ENCODE measurements around the gene GRK7. TPM values are rescaled to one million over a fixed set of nuclear protein-coding genes. Genes with fewer than 3 reads are reported as not detected.

Gene GRK7
- total and polyA plus RNA-seq, 2 donors (not counting 3 experiments of a cell fraction or from before 2014, with no cell fraction given): not detected

DNA sequence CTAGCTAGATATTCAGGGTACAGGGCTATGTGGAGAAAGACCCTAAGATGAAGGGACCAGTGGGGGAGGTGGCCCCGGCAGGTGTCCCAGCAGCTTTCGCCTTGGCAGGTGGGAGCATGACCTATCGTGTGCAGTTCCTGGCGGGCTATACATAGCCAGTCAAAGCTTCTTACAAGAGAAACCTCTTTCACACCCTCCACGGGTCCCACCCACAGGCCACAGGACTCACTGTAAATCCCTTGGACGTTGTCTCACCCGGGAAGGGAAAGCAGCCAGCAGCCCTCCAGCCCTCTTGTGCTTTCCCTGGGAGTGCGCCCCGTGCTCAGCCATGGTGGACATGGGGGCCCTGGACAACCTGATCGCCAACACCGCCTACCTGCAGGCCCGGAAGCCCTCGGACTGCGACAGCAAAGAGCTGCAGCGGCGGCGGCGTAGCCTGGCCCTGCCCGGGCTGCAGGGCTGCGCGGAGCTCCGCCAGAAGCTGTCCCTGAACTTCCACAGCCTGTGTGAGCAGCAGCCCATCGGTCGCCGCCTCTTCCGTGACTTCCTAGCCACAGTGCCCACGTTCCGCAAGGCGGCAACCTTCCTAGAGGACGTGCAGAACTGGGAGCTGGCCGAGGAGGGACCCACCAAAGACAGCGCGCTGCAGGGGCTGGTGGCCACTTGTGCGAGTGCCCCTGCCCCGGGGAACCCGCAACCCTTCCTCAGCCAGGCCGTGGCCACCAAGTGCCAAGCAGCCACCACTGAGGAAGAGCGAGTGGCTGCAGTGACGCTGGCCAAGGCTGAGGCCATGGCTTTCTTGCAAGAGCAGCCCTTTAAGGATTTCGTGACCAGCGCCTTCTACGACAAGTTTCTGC is 15.0 kb downstream of the GRK7 start:
- no peaks in the 10 kb centered on the region for H3K79me2 ChIP-seq (ENCODE audit: control insufficient read depth, insufficient read depth, low read length)
- no peak overlapping the region for H3K27ac ChIP-seq (ENCODE audit: insufficient read depth, low read depth, low read length)
- H3K4me2 ChIP-seq (ENCODE audit: insufficient read depth, low read length): no peak overlapping the region
- no peaks in the 10 kb centered on the region for H3K9me1 ChIP-seq (replicated peaks; ENCODE audit: control insufficient read depth, extremely low read depth, insufficient read depth, low read length)
- H4K20me1 ChIP-seq (replicated peaks; ENCODE audit: control insufficient read depth, extremely low read depth, insufficient read depth, low read length): no peaks in the 10 kb centered on the region
- dilution Hi-C loops (cut with MboI; ENCODE audit: extremely low pct_ligation_motif_present, low sequenced_read_pairs): no loop called here
- no peak for DNase-seq (ENCODE audit: low read depth, low spot score)
- CTCF ChIA-PET: interaction anchor here (1.1 to 1.2 kb wide), 2 partner anchors 15 to 135 kb away, joined by 3 to 4 read pairs; no protein-coding TSS in a partner anchor
- intact Hi-C loops (cut with micrococcal nuclease): no loop called here
- no peaks in the 10 kb centered on the region for H3K9me3 ChIP-seq (replicated peaks; ENCODE audit: control insufficient read depth, insufficient read depth, low read length)
- peaks cover 0 to under 1% of the 10 kb centered on the region in 2 experiments for H3K27me3 ChIP-seq (ENCODE audit: control insufficient read depth in 2 of 2, insufficient read depth in 2 of 2, low read length in 2 of 2)
- TF ChIP-seq MYC (IDR thresholded peaks at IDR 0.05; ENCODE audit: low read depth, low read length): no peak
- TF ChIP-seq, protein P1, sequence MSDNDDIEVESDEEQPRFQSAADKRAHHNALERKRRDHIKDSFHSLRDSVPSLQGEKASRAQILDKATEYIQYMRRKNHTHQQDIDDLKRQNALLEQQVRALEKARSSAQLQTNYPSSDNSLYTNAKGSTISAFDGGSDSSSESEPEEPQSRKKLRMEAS (IDR thresholded peaks at IDR 0.05; ENCODE audit: insufficient read depth, insufficient read length): no peak
- no peak for TF ChIP-seq GATA2 (IDR thresholded peaks at IDR 0.05; ENCODE audit: insufficient read depth, insufficient read length, low read depth, low read length)
- no peak for TF ChIP-seq POLR2A (IDR thresholded peaks at IDR 0.05; ENCODE audit: low read depth, low read length)
- no peak for TF ChIP-seq POLR2AphosphoS5 (IDR thresholded peaks at IDR 0.05; ENCODE audit: insufficient read depth, low read depth, low read length)
- no peak for TF ChIP-seq JUN (IDR thresholded peaks at IDR 0.05; ENCODE audit: borderline replicate concordance, insufficient read depth, insufficient read length, low read depth)
- TF ChIP-seq EZH2 (IDR thresholded peaks at IDR 0.05; ENCODE audit: borderline replicate concordance, low read depth, low read length, severe bottlenecking): no peak
- no peak for TF ChIP-seq FOS (IDR thresholded peaks at IDR 0.05; ENCODE audit: borderline replicate concordance, insufficient read depth, low read length)
- TF ChIP-seq, protein P2, sequence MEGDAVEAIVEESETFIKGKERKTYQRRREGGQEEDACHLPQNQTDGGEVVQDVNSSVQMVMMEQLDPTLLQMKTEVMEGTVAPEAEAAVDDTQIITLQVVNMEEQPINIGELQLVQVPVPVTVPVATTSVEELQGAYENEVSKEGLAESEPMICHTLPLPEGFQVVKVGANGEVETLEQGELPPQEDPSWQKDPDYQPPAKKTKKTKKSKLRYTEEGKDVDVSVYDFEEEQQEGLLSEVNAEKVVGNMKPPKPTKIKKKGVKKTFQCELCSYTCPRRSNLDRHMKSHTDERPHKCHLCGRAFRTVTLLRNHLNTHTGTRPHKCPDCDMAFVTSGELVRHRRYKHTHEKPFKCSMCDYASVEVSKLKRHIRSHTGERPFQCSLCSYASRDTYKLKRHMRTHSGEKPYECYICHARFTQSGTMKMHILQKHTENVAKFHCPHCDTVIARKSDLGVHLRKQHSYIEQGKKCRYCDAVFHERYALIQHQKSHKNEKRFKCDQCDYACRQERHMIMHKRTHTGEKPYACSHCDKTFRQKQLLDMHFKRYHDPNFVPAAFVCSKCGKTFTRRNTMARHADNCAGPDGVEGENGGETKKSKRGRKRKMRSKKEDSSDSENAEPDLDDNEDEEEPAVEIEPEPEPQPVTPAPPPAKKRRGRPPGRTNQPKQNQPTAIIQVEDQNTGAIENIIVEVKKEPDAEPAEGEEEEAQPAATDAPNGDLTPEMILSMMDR (IDR thresholded peaks at IDR 0.05; ENCODE audit: extremely low read depth in 1 of 2, insufficient read depth in 1 of 2, low read depth in 1 of 2, low read length in 2 of 2): no peak
- no peak overlapping the region for H3K4me3 ChIP-seq (replicated peaks in 1 of 3; ENCODE audit: insufficient read depth in 1 of 3, low read depth in 1 of 3, low read length in 3 of 3)
- BruUV-seq (replicated peaks): no TSS peak
- H3K36me3 ChIP-seq (ENCODE audit: control insufficient read depth in 2 of 2, extremely low read depth in 1 of 2, insufficient read depth in 2 of 2, low read length in 2 of 2): no peaks in the 10 kb centered on the region
- POLR2A ChIA-PET: no interaction called here
- FAIRE-seq: no peak
- H3K4me1 ChIP-seq (ENCODE audit: control insufficient read depth, extremely low read depth, insufficient read depth, low read length): no peaks in the 10 kb centered on the region
- H2AFZ ChIP-seq (ENCODE audit: low read depth, low read length): no peak overlapping the region
- H3K9ac ChIP-seq (replicated peaks; ENCODE audit: extremely low read depth, insufficient read depth, low read length): no peak overlapping the region

Measured in endothelial cell of umbilical vein (primary cell).